ENCODE results near the gene HORMAD2. TPM values are rescaled to one million over a fixed set of nuclear protein-coding genes. Genes with fewer than 3 reads are reported as not detected.
A peak's percentile ranks its signal among the peaks of the same experiment; 100 is the strongest.

HORMAD2 gene
- total RNA-seq, 1 experiment from 2014 or later, result not detected

DNA sequence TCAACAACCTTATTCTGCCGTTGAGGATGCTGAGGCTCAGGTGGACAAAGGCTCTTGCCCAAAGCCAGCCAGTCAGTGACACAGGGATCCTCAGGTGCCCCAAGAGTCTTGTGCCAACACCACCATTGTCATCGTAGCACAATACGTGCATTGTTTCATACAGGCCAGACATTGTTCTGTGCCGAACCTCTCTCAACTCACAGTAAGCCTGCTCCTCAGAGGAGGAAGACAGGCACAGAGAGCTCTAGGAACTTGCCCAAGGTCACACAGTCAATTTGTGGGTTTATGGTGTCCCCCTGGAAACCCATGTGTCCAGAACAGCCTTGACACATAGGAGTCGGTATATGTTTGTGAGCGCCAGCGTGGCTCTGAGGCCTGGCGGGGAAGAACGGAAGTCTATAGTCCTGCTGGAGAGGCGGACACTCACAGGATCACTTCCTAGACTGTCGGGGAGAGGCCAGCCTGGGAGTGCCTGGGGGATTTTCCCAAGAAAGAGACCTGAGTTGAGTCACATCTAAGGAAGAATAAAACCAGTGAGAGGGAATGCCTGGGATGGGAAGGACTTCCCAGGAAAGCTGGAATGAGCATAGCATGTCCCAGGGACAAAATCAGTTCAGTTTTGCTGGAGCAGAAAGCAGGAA, 146.0 kb downstream of the HORMAD2 start:
- H3K4me2 ChIP-seq (ENCODE audit: low read length), result no peak overlapping the region
- H3K9ac ChIP-seq (ENCODE audit: low read length), result peak overlapping the region; percentile 76

More for the DNA sequence above, 146.0 kb downstream of the HORMAD2 start:
- Histone ChIP-seq H3K27ac (ENCODE audit: low read length) (peak overlapping the region; percentile 92), H3K4me1 (ENCODE audit: insufficient read depth, low read length) (peaks cover 53% of the 10 kb centered on the region), H3K4me3 (ENCODE audit: low read length) (no peak overlapping the region), H3K9me2 (replicated peaks; ENCODE audit: low read length) (no peaks in the 10 kb centered on the region), H3K79me2 (ENCODE audit: low read length) (no peaks in the 10 kb centered on the region), H3F3A (ENCODE audit: low read length, unreplicated experiment) (peaks cover 3% of the 10 kb centered on the region), H4K20me1 (ENCODE audit: low read length) (no peaks in the 10 kb centered on the region), H3K27me3 (ENCODE audit: low read length) (no peaks in the 10 kb centered on the region), H2AFZ (ENCODE audit: low read length) (no peak overlapping the region), H3K36me3 (ENCODE audit: low read depth, low read length) (no peaks in the 10 kb centered on the region), H3K9me3 (ENCODE audit: low read length) (no peaks in the 10 kb centered on the region)
- TSS peak; percentile 83 for BruUV-seq (replicated peaks)
- intact Hi-C loops (cut with micrococcal nuclease), result no loop called here
- TF ChIP-seq, protein P1, sequence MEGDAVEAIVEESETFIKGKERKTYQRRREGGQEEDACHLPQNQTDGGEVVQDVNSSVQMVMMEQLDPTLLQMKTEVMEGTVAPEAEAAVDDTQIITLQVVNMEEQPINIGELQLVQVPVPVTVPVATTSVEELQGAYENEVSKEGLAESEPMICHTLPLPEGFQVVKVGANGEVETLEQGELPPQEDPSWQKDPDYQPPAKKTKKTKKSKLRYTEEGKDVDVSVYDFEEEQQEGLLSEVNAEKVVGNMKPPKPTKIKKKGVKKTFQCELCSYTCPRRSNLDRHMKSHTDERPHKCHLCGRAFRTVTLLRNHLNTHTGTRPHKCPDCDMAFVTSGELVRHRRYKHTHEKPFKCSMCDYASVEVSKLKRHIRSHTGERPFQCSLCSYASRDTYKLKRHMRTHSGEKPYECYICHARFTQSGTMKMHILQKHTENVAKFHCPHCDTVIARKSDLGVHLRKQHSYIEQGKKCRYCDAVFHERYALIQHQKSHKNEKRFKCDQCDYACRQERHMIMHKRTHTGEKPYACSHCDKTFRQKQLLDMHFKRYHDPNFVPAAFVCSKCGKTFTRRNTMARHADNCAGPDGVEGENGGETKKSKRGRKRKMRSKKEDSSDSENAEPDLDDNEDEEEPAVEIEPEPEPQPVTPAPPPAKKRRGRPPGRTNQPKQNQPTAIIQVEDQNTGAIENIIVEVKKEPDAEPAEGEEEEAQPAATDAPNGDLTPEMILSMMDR (conservative IDR thresholded peaks at IDR 0.05; ENCODE audit: low read depth, low read length), result no peak
- TF ChIP-seq EZH2phosphoT487 (IDR thresholded peaks at IDR 0.05; ENCODE audit: borderline replicate concordance, low read length), result no peak
- no peak for TF ChIP-seq EZH2 (IDR thresholded peaks at IDR 0.05; ENCODE audit: low read length, unreplicated experiment)
- peak; percentile 63 for ATAC-seq
- CTCF ChIA-PET, result no interaction called here
- POLR2A ChIA-PET (ENCODE audit: unreplicated experiment), result no interaction called here
- peak; percentile 61 for DNase-seq

Other genes starting within 250 kb of the HORMAD2 start
- gene ASCC2, start 242.2 kb upstream of the HORMAD2 start, total RNA-seq (2014; rRNA removed), result 37.0 and 49.6 TPM in 2 replicates
- gene MTMR3, start 197.3 kb upstream of the HORMAD2 start, total RNA-seq (2014; rRNA removed), result 12.1 and 17.3 TPM in 2 replicates
- gene LIF, start 166.3 kb downstream of the HORMAD2 start, total RNA-seq (2014; rRNA removed), result 64.1 and 71.6 TPM in 2 replicates
- not detected in 2 replicates for gene OSM, start 186.4 kb downstream of the HORMAD2 start, total RNA-seq (2014; rRNA removed)
- gene CASTOR1, start 209.0 kb downstream of the HORMAD2 start, total RNA-seq (2014; rRNA removed), result 4.2 and 6.1 TPM in 2 replicates
- gene TBC1D10A, start 246.5 kb downstream of the HORMAD2 start, total RNA-seq (2014; rRNA removed), result 12.6 and 19.5 TPM in 2 replicates

Data from PC-3 (cell line).